Kidney epithelial cell (primary cell): ENCODE results near the gene KIAA0930. TPM values are rescaled to one million over a fixed set of nuclear protein-coding genes. Genes with fewer than 3 reads are reported as not detected.

Source experiments
- DNase-seq: peaks from one replicate; pipeline ENCODE4 v3.0.0-alpha.2; 2010; ENCODE audit warnings: low read depth
- H3K27me3 ChIP-seq: 2 replicates; pipeline ENCODE4 v1.6.0; 2011; ENCODE audit warnings: low read length; ENCODE audit not compliant: control insufficient read depth, insufficient read depth
- H3K36me3 ChIP-seq: 2 replicates; pipeline ENCODE4 v1.5.1; 2011; ENCODE audit warnings: low read length; ENCODE audit not compliant: control insufficient read depth, insufficient read depth
- H3K4me3 ChIP-seq: 2 replicates; pipeline ENCODE4 v1.5.1; 2011; ENCODE audit warnings: low read depth, mild to moderate bottlenecking, control low read depth, low read length
- CTCF ChIP-seq: IDR thresholded peaks from 2 replicates; pipeline ENCODE4 v1.5.1; 2011; ENCODE audit warnings: mild to moderate bottlenecking, moderate library complexity, low read length, control low read depth, inconsistent platforms; ENCODE audit not compliant: insufficient read depth, poor library complexity, severe bottlenecking
- total RNA-seq: library from RNA; depleted of rRNA; stranded (reverse); fragments of >200 nt; gene quantifications from 2 replicates; pipeline ENCODE4 v1.2.3, GENCODE V29; 2015

Gene KIAA0930
- total RNA-seq, 1 donor from 2014 or later, result 61.1 TPM

GRCh38 chr22:45216133-45217003 lies 24.3 kb downstream of the KIAA0930 start:
- TF ChIP-seq CTCF, result no peak
- no peak for DNase-seq
- no peak overlapping the region for H3K4me3 ChIP-seq

DNA sequence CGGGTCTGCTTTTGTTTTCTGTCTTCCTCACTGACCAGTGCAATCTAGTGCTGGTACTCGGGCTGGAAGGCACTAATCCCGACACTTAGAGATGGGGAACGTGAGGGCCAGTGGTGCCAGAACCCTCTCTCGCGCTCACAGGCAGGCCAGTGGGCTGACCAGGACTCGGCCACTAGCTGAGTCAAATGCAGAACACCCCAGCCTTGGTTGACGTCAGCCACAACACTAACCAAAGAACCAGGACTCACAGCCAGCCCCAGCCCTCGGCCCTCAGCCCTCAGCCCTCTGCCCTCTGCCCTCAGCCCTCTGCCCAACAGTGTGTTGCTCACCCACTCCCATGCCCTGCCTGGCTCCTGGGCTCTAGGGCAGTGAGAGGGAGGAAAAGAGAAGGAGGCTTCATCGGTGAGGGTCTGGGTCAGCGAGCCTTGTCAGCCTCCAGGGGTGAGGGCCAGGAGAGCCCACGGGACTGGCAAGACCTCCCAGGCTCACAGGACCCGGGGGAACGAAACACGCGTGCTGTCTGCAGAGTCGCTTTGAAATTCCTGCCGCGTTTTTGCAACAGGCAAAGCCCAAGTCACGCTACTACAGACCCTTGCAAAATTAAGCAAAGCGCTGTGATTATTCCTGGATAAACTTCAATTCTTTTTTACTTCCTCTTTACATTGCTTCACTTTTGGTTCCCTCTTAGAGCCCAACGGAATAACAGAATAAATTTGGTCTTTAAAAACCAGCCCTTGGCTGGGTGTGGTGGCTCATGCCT lies 27.5 kb downstream of the KIAA0930 start:
- DNase-seq, result no peak
- TF ChIP-seq CTCF, result no peak
- peaks cover 2% of the 10 kb centered on the region for H3K36me3 ChIP-seq
- no peak overlapping the region for H3K4me3 ChIP-seq
- no peaks in the 10 kb centered on the region for H3K27me3 ChIP-seq

More at GRCh38 chr22:45216133-45217003, 24.3 kb downstream of the KIAA0930 start:
- Histone ChIP-seq H3K36me3 (no peaks in the 10 kb centered on the region), H3K27me3 (no peaks in the 10 kb centered on the region)

DNA sequence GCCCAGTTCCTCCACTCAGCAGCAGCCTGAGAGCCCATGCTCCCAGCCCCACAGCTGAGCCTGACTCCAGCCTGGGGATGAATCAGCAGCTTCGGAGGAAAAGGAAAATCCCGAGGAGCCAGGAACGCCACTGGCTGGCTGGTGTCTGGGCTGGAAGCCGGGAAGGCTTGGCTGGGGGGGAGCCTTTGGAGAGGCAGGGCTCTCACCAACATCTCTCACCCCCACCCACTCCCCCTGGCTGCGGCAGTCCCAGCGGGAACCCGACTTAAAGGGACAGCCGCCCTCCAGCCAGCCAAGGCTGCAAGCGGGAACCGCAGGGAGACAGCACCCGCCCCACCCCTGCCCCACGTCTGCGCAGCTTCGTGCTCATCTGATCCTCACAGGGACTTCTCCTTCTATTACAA lies 28.4 kb downstream of the KIAA0930 start:
- Histone ChIP-seq H3K36me3 (peaks cover 2% of the 10 kb centered on the region), H3K4me3 (no peak overlapping the region), H3K27me3 (no peaks in the 10 kb centered on the region)
- TF ChIP-seq CTCF, result no peak
- DNase-seq, result peak; percentile 68

DNA sequence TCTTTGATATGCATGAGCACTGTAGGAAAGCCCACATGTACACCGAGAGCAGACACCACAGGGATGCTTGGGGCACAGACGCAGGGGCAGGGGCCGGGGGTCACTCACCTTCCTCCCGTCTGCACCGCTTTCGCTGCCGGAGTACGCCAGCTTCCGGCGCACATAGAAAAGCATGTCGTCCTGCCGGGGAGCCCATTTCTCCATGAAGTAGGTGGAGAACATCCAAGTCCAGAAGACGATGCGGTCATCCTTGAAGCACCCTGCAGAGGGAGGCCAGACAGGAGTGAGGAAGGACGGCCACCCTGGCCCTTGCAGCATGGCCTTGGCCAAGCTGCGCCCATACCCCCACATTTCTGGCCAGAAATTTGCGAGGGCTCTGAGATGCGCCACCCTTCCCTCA lies 28.8 kb downstream of the KIAA0930 start:
- DNase-seq, result no peak
- peaks cover 2% of the 10 kb centered on the region for H3K36me3 ChIP-seq
- no peak for TF ChIP-seq CTCF
- H3K27me3 ChIP-seq, result no peaks in the 10 kb centered on the region
- no peak overlapping the region for H3K4me3 ChIP-seq

DNA sequence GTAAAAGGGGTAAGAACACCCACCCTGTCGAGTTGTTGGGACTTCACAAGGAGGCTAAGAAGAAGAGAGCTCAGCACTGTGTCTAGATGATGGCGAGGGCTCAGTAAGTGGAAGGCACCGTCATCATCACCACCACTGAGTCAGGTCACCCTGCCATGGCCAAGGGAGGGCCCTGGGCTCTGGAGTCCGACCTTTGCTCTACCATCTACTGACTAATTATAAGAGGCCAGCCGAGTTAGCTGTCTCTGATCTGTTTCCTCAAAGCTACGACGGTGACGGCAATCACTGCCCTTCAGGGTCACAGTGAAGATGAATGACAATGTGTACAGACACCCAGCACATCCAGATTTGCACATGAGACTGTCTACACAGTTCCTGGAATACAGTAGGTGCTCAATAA lies 29.3 kb downstream of the KIAA0930 start:
- no peak overlapping the region for H3K4me3 ChIP-seq

More for the DNA sequence above, 29.3 kb downstream of the KIAA0930 start:
- no peak for TF ChIP-seq CTCF
- H3K36me3 ChIP-seq, result peaks cover 2% of the 10 kb centered on the region
- no peak for DNase-seq
- no peaks in the 10 kb centered on the region for H3K27me3 ChIP-seq
